GM19193 (cell line): ENCODE data around the gene DOK4.

ENCODE experiments used
- POLR2A ChIP-seq: IDR thresholded peaks from 4 replicates; pipeline ENCODE4 v1.6.1; 2011; ENCODE audit not compliant: insufficient read depth, insufficient read length; ENCODE audit errors: extremely low read depth

Gene DOK4

GRCh38 chr16:57513371-57514102 is 27.2 kb upstream of the DOK4 start:
- TF ChIP-seq POLR2A, result no peak

GRCh38 chr16:57512296-57513001 is 26.2 kb upstream of the DOK4 start:
- TF ChIP-seq POLR2A, result no peak

GRCh38 chr16:57510016-57510871 is 24.0 kb upstream of the DOK4 start:
- no peak for TF ChIP-seq POLR2A

- TF ChIP-seq POLR2A, result no peak
Observed at GRCh38 chr16:57509231-57509923, 23.1 kb upstream of the DOK4 start.

GRCh38 chr16:57508035-57508425 is 21.7 kb upstream of the DOK4 start:
- no peak for TF ChIP-seq POLR2A

GRCh38 chr16:57507136-57508034 is 21.1 kb upstream of the DOK4 start:
- no peak for TF ChIP-seq POLR2A

GRCh38 chr16:57505169-57505568 is 18.9 kb upstream of the DOK4 start:
- TF ChIP-seq POLR2A, result no peak

- TF ChIP-seq POLR2A, result no peak
Observed at GRCh38 chr16:57504491-57504890, 18.2 kb upstream of the DOK4 start.

- no peak for TF ChIP-seq POLR2A
Observed at GRCh38 chr16:57504001-57504400, 17.7 kb upstream of the DOK4 start.

GRCh38 chr16:57503366-57503765 is 17.1 kb upstream of the DOK4 start:
- TF ChIP-seq POLR2A, result no peak

- TF ChIP-seq POLR2A, result no peak
Observed at GRCh38 chr16:57502048-57502775, 15.9 kb upstream of the DOK4 start.

- TF ChIP-seq POLR2A, result no peak
Observed at GRCh38 chr16:57501492-57501891, 15.2 kb upstream of the DOK4 start.

- no peak for TF ChIP-seq POLR2A
Observed at GRCh38 chr16:57500578-57501111, 14.4 kb upstream of the DOK4 start.
